Measurements from ENCODE around the gene THSD4. TPM values are rescaled to one million over a fixed set of nuclear protein-coding genes. Genes with fewer than 3 reads are reported as not detected.
"Not testable (repeated sequence)": the region's sequence is repeated elsewhere in the genome, so short reads cannot be mapped to it uniquely, and the experiment has no call there.

Gene THSD4
- total RNA-seq, 1 experiment from 2014 or later: 29.3 TPM

DNA sequence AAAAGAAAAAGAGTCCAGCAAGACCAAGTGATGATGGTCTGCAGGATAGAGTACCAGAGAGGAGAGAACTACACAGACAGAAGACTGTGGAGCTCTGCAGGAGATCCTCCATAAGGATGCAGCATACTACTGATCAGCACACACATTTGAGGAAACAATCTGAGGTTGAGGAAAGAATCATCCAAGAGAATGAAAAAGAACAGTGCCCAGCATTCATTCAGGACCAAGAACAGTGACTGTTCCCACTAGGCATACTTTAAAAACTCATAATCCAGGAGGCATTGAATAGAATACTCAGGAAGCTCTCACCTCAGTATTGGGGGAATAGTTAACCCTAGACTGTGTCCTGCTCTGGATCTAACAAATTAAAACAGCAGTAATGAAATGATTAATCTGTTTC is 54.9 kb downstream of the THSD4 start:
- H3K4me1 ChIP-seq (replicated peaks; ENCODE audit: insufficient read depth): no peaks in the 10 kb centered on the region
- H4K20me1 ChIP-seq (ENCODE audit: insufficient read depth): no peaks in the 10 kb centered on the region
- H2AFZ ChIP-seq: no peak overlapping the region
- intact Hi-C loops (cut with micrococcal nuclease; ENCODE audit: unreplicated experiment): no loop called here
- H3K9me3 ChIP-seq (ENCODE audit: insufficient read depth, low read depth): peaks cover 14% of the 10 kb centered on the region
- H3K4me2 ChIP-seq: no peak overlapping the region
- ChIA-PET POLR2A (ENCODE audit: unreplicated experiment) (no interaction called here), CTCF (no interaction called here)
- no TSS peak for BruUV-seq (replicated peaks)
- H3K79me2 ChIP-seq (ENCODE audit: low read depth): no peaks in the 10 kb centered on the region
- no peaks in the 10 kb centered on the region for H3F3A ChIP-seq (ENCODE audit: insufficient read depth, low read depth)
- DNase-seq: no peak
- TF ChIP-seq, protein P1, sequence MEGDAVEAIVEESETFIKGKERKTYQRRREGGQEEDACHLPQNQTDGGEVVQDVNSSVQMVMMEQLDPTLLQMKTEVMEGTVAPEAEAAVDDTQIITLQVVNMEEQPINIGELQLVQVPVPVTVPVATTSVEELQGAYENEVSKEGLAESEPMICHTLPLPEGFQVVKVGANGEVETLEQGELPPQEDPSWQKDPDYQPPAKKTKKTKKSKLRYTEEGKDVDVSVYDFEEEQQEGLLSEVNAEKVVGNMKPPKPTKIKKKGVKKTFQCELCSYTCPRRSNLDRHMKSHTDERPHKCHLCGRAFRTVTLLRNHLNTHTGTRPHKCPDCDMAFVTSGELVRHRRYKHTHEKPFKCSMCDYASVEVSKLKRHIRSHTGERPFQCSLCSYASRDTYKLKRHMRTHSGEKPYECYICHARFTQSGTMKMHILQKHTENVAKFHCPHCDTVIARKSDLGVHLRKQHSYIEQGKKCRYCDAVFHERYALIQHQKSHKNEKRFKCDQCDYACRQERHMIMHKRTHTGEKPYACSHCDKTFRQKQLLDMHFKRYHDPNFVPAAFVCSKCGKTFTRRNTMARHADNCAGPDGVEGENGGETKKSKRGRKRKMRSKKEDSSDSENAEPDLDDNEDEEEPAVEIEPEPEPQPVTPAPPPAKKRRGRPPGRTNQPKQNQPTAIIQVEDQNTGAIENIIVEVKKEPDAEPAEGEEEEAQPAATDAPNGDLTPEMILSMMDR (conservative IDR thresholded peaks at IDR 0.05): no peak
- TF ChIP-seq EZH2 (IDR thresholded peaks at IDR 0.05; ENCODE audit: low read depth): no peak
- no peaks in the 10 kb centered on the region for H3K27me3 ChIP-seq (ENCODE audit: insufficient read depth, low read depth)
- no peak overlapping the region for H3K27ac ChIP-seq
- peaks cover 24% of the 10 kb centered on the region; the same call in 1 of the 2 replicates for H3K36me3 ChIP-seq (ENCODE audit: low read depth)
- no peaks in the 10 kb centered on the region for H3K9me2 ChIP-seq (ENCODE audit: insufficient read depth)
- H3K4me3 ChIP-seq: no peak overlapping the region

DNA sequence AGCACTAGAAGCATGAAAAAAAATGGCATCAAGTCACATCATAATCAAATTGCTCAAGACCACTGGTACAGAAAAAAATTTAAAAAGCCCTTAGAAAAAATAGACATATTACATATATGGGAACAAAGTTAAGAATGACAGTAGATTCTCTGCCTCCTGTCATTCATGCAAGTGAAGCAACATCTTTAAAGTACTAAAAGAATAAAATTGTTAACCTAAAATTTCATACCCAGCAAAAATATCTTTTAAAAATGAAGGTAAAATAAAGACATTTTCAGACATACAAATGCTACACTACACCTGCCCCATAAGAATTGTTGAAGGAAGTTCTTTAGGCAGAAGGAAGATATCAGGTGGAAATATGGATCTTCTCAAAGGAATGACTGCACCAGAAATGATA is 55.9 kb downstream of the THSD4 start:
- intact Hi-C loops (cut with micrococcal nuclease; ENCODE audit: unreplicated experiment): no loop called here
- CTCF ChIA-PET: no interaction called here
- no peaks in the 10 kb centered on the region for H3K9me2 ChIP-seq (ENCODE audit: insufficient read depth)

DNA sequence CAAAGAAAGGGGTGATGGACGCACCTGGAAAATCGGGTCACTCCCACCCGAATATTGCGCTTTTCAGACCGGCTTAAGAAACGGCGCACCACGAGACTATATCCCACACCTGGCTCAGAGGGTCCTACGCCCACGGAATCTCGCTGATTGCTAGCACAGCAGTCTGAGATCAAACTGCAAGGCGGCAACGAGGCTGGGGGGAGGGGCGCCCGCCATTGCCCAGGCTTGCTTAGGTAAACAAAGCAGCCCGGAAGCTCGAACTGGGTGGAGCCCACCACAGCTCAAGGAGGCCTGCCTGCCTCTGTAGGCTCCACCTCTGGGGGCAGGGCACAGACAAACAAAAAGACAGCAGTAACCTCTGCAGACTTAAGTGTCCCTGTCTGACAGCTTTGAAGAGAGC is 59.1 kb downstream of the THSD4 start:
- H3K9me2 ChIP-seq (ENCODE audit: insufficient read depth); DNase-seq; BruUV-seq (replicated peaks); H3K79me2 ChIP-seq (ENCODE audit: low read depth); H3F3A ChIP-seq (ENCODE audit: insufficient read depth, low read depth); H2AFZ ChIP-seq; H3K36me3 ChIP-seq (ENCODE audit: low read depth); POLR2A ChIA-PET (ENCODE audit: unreplicated experiment); H3K4me2 ChIP-seq; H3K27me3 ChIP-seq (ENCODE audit: insufficient read depth, low read depth); H3K4me1 ChIP-seq (replicated peaks; ENCODE audit: insufficient read depth); intact Hi-C loops (cut with micrococcal nuclease; ENCODE audit: unreplicated experiment); CTCF ChIA-PET; H4K20me1 ChIP-seq (ENCODE audit: insufficient read depth); H3K4me3 ChIP-seq; H3K27ac ChIP-seq: not testable (repeated sequence)
- H3K9me3 ChIP-seq (ENCODE audit: insufficient read depth, low read depth): peaks cover 14% of the 10 kb centered on the region

More for the DNA sequence above, 55.9 kb downstream of the THSD4 start:
- no peaks in the 10 kb centered on the region for H4K20me1 ChIP-seq (ENCODE audit: insufficient read depth)
- no peak overlapping the region for H3K4me3 ChIP-seq
- no peak overlapping the region for H3K27ac ChIP-seq
- H3K9me3 ChIP-seq (ENCODE audit: insufficient read depth, low read depth): peaks cover 14% of the 10 kb centered on the region
- DNase-seq: no peak
- H3K4me1 ChIP-seq (replicated peaks; ENCODE audit: insufficient read depth): no peaks in the 10 kb centered on the region
- no peak overlapping the region for H3K4me2 ChIP-seq
- H3F3A ChIP-seq (ENCODE audit: insufficient read depth, low read depth): no peaks in the 10 kb centered on the region
- H2AFZ ChIP-seq: no peak overlapping the region
- H3K79me2 ChIP-seq (ENCODE audit: low read depth): no peaks in the 10 kb centered on the region
- H3K36me3 ChIP-seq (ENCODE audit: low read depth): peaks cover 24% of the 10 kb centered on the region; the same call in 1 of the 2 replicates
- BruUV-seq (replicated peaks): no TSS peak
- POLR2A ChIA-PET (ENCODE audit: unreplicated experiment): no interaction called here
- TF ChIP-seq, protein P1 (conservative IDR thresholded peaks at IDR 0.05): no peak
- no peak for TF ChIP-seq EZH2 (IDR thresholded peaks at IDR 0.05; ENCODE audit: low read depth)
- H3K27me3 ChIP-seq (ENCODE audit: insufficient read depth, low read depth): no peaks in the 10 kb centered on the region
